Endothelial cell of umbilical vein (primary cell): ENCODE measurements around the gene NUDT8. TPM values are rescaled to one million over a fixed set of nuclear protein-coding genes. Genes with fewer than 3 reads are reported as not detected.

Experiments
- BruUV-seq: library from RNA; stranded (reverse); fragments of 400-500 nt; replicated peaks from 2 replicates; lab custom pipeline; 2021; lab: Mats Ljungman, UMichigan
- CTCF ChIA-PET: fragments of 300-600, 350-600 bp; sonication (Branson Sonifier 250); formaldehyde crosslinking; loops from one replicate; lab custom pipeline; 2021; ENCODE audit warnings: antibody characterized with exemption, inconsistent platforms; lab: Charles Lee
- POLR2A ChIA-PET: fragments of 300-600, 350-600 bp; sonication (Branson Sonifier 250); formaldehyde crosslinking; loops from one replicate; lab custom pipeline; 2021; ENCODE audit warnings: antibody characterized with exemption, inconsistent platforms; lab: Charles Lee
- DNase-seq: peaks from one replicate; pipeline ENCODE4 v3.0.0-alpha.2; 2011; ENCODE audit warnings: low read depth, low spot score
- FAIRE-seq: peaks from 2 replicates; lab custom pipeline; 2011; peaks lifted over from hg19 to GRCh38; lab: Jason Lieb, UNC
- H2AFZ ChIP-seq: 2 replicates; pipeline ENCODE4 v1.6.0; 2012; ENCODE audit warnings: low read depth, low read length, control low read depth, inconsistent platforms
- H3K27ac ChIP-seq: 2 replicates; pipeline ENCODE4 v1.5.1; 2011; ENCODE audit warnings: low read depth, mild to moderate bottlenecking, control low read depth, low read length, moderate library complexity; ENCODE audit not compliant: insufficient read depth
- H3K27me3 ChIP-seq, 2 experiments: 2 replicates each; pipeline versions ENCODE4 v1.6.0 to v1.6.1; 2011; ENCODE audit warnings: low read length in 2 of 2, mixed read lengths in 1 of 2; ENCODE audit not compliant: control insufficient read depth in 2 of 2, insufficient read depth in 2 of 2
- H3K36me3 ChIP-seq, 2 experiments: 2 replicates in 1 of 2; 3 replicates in 1 of 2; pipeline ENCODE4 v1.5.1; 2011; ENCODE audit warnings: low read length in 2 of 2, mild to moderate bottlenecking in 1 of 2, moderate library complexity in 1 of 2; ENCODE audit not compliant: control insufficient read depth in 2 of 2, insufficient read depth in 2 of 2; ENCODE audit errors: extremely low read depth in 1 of 2
- H3K4me1 ChIP-seq: 3 replicates; pipeline ENCODE4 v1.5.1; 2011; ENCODE audit warnings: mild to moderate bottlenecking, low read length; ENCODE audit not compliant: control insufficient read depth, insufficient read depth; ENCODE audit errors: extremely low read depth
- H3K4me2 ChIP-seq: 2 replicates; pipeline ENCODE4 v1.6.1; 2011; ENCODE audit warnings: low read length, control low read depth, mixed read lengths; ENCODE audit not compliant: insufficient read depth
- H3K4me3 ChIP-seq, 3 experiments: fragments of 200-600 bp in 1 of 3; sonication (generic), shearing (Covaris generic) in 1 of 3; replicated peaks in 1 of 3; 2 replicates each; pipeline ENCODE4 v1.5.1; 2011 to 2016; ENCODE audit warnings: control low read depth in 3 of 3, low read length in 3 of 3, mild to moderate bottlenecking in 2 of 3, inconsistent platforms in 1 of 3, low read depth in 1 of 3, moderate library complexity in 1 of 3; ENCODE audit not compliant: insufficient read depth in 1 of 3
- H3K79me2 ChIP-seq: 2 replicates; pipeline ENCODE4 v1.6.0; 2012; ENCODE audit warnings: low read length, inconsistent platforms; ENCODE audit not compliant: control insufficient read depth, insufficient read depth
- H3K9ac ChIP-seq: replicated peaks from 2 replicates; pipeline ENCODE3; 2011; ENCODE audit warnings: low read length, control low read depth; ENCODE audit not compliant: insufficient read depth; ENCODE audit errors: extremely low read depth
- H3K9me1 ChIP-seq: replicated peaks from 3 replicates; pipeline ENCODE4 v1.6.0; 2011; ENCODE audit warnings: mild to moderate bottlenecking, low read length; ENCODE audit not compliant: control insufficient read depth, insufficient read depth; ENCODE audit errors: extremely low read depth
- H3K9me3 ChIP-seq: replicated peaks from 2 replicates; pipeline ENCODE4 v1.5.1; 2012; ENCODE audit warnings: low read length, inconsistent platforms; ENCODE audit not compliant: control insufficient read depth, insufficient read depth
- H4K20me1 ChIP-seq: replicated peaks from 2 replicates; pipeline ENCODE3; 2011; ENCODE audit warnings: mild to moderate bottlenecking, low read length; ENCODE audit not compliant: control insufficient read depth, insufficient read depth; ENCODE audit errors: extremely low read depth
- CTCF ChIP-seq, 2 donors: IDR thresholded peaks; 1 replicate in 1 of 2; 2 replicates in 1 of 2; pipeline ENCODE4 v1.5.1; 2011; ENCODE audit warnings: low read length in 2 of 2, mild to moderate bottlenecking in 2 of 2, moderate library complexity in 2 of 2, control low read depth in 1 of 2, inconsistent platforms in 1 of 2, low read depth in 1 of 2; ENCODE audit not compliant: insufficient read depth in 1 of 2; ENCODE audit errors: extremely low read depth in 1 of 2
- EZH2 ChIP-seq: IDR thresholded peaks from 2 replicates; pipeline ENCODE4 v1.6.1; 2012; ENCODE audit warnings: borderline replicate concordance, low read depth, mild to moderate bottlenecking, moderate library complexity, low read length, inconsistent platforms; ENCODE audit not compliant: severe bottlenecking
- FOS ChIP-seq: IDR thresholded peaks from 2 replicates; pipeline ENCODE4 v1.6.1; 2011; ENCODE audit warnings: mild to moderate bottlenecking, low read length, moderate library complexity, borderline replicate concordance; ENCODE audit not compliant: insufficient read depth
- GATA2 ChIP-seq: IDR thresholded peaks from 2 replicates; pipeline ENCODE4 v1.7.0; 2011; ENCODE audit warnings: low read depth, mild to moderate bottlenecking, moderate library complexity, mixed read lengths, low read length; ENCODE audit not compliant: insufficient read length, insufficient read depth
- JUN ChIP-seq: IDR thresholded peaks from 2 replicates; pipeline ENCODE4 v1.6.1; 2011; ENCODE audit warnings: borderline replicate concordance, low read depth; ENCODE audit not compliant: insufficient read length, insufficient read depth
- MAX ChIP-seq: IDR thresholded peaks from 2 replicates; pipeline ENCODE4 v1.6.1; 2011; ENCODE audit not compliant: insufficient read depth, insufficient read length
- MYC ChIP-seq: IDR thresholded peaks from one replicate; pipeline ENCODE4 v1.6.1; 2011; ENCODE audit warnings: mild to moderate bottlenecking, low read depth, low read length
- POLR2A ChIP-seq: IDR thresholded peaks from 2 replicates; pipeline ENCODE4 v1.6.1; 2012; ENCODE audit warnings: low read depth, mild to moderate bottlenecking, control low read depth, low read length
- POLR2AphosphoS5 ChIP-seq: IDR thresholded peaks from 2 replicates; pipeline ENCODE4 v1.6.1; 2012; ENCODE audit warnings: low read depth, mild to moderate bottlenecking, control low read depth, low read length, moderate library complexity; ENCODE audit not compliant: insufficient read depth
- dilution Hi-C: fragments of 300-500 bp; cut with MboI; formaldehyde crosslinking; loops from one replicate; pipeline ENCODE4 v1.15.0; 2019; ENCODE audit warnings: low sequenced_read_pairs; ENCODE audit not compliant: extremely low pct_ligation_motif_present
- intact Hi-C: fragments of 100-400 bp; cut with micrococcal nuclease; formaldehyde crosslinking; loops from one replicate; pipeline ENCODE4 v1.10.0; 2022
- polyA plus RNA-seq, 4 experiments: library from polyadenylated mRNA; depleted of rRNA in 3 of 4; stranded (reverse) in 3 of 4; unstranded in 1 of 4; fragments of >200 nt; gene quantifications; 2 replicates each; pipeline versions ENCODE4 v1.2.1 to v1.2.3, GENCODE V29; 2011 to 2012; ENCODE audit warnings: missing spikeins in 1 of 4
- total RNA-seq: library from RNA; stranded (reverse); gene quantifications from 2 replicates; pipeline ENCODE4 v1.2.3, GENCODE V29; 2021

Gene NUDT8
- total and polyA plus RNA-seq, 2 donors (not counting 3 experiments of a cell fraction or from before 2014, with no cell fraction given): 14.1 to 20.4 TPM

- DNase-seq: no peak
- H3K9me3 ChIP-seq: no peaks in the 10 kb centered on the region
- BruUV-seq: no TSS peak
- H3K4me3 ChIP-seq: no peak overlapping the region
- no peak overlapping the region for H3K27ac ChIP-seq
- H3K9ac ChIP-seq: no peak overlapping the region
- no peaks in the 10 kb centered on the region for H3K36me3 ChIP-seq
- no peaks in the 10 kb centered on the region for H4K20me1 ChIP-seq
- no peak for FAIRE-seq
- H3K4me1 ChIP-seq: peaks cover 4% of the 10 kb centered on the region
- no peak overlapping the region for H3K4me2 ChIP-seq
- intact Hi-C loops: loop anchor here (2.0 kb wide), 1 partner anchor 173 kb away; no protein-coding TSS in a partner anchor
- TF ChIP-seq FOS (no peak), POLR2AphosphoS5 (no peak), MYC (no peak), EZH2 (no peak), MAX (no peak), JUN (no peak), POLR2A (no peak), CTCF (IDR thresholded peaks at IDR 0.05; ENCODE audit: extremely low read depth in 1 of 2, insufficient read depth in 1 of 2, low read depth in 1 of 2, low read length in 2 of 2) (no peak), GATA2 (no peak)
- H3K9me1 ChIP-seq: no peaks in the 10 kb centered on the region
- H3K79me2 ChIP-seq: no peaks in the 10 kb centered on the region
- POLR2A ChIA-PET: no interaction called here
- dilution Hi-C loops: no loop called here
- no peak overlapping the region for H2AFZ ChIP-seq
- CTCF ChIA-PET: interaction anchor here (3.2 to 6.6 kb wide), 2 partner anchors 10 to 27 kb away, joined by 12 to 92 read pairs; no protein-coding TSS in a partner anchor
- H3K27me3 ChIP-seq: no peaks in the 10 kb centered on the region
These were observed 1.7 kb upstream of the NUDT8 start for GRCh38 chr11:67631411-67631810.
